GM18508 (cell line): Measurements from ENCODE around the gene SLC50A1.

Source experiments
- ATAC-seq: cut with Tn5 transposase; IDR thresholded peaks from one replicate; pipeline ENCODE4 v1.9.1; 2021; ENCODE audit warnings: moderate number of reproducible peaks; ENCODE audit not compliant: insufficient read depth, unreplicated experiment

SLC50A1 gene, protein sequence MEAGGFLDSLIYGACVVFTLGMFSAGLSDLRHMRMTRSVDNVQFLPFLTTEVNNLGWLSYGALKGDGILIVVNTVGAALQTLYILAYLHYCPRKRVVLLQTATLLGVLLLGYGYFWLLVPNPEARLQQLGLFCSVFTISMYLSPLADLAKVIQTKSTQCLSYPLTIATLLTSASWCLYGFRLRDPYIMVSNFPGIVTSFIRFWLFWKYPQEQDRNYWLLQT

DNA sequence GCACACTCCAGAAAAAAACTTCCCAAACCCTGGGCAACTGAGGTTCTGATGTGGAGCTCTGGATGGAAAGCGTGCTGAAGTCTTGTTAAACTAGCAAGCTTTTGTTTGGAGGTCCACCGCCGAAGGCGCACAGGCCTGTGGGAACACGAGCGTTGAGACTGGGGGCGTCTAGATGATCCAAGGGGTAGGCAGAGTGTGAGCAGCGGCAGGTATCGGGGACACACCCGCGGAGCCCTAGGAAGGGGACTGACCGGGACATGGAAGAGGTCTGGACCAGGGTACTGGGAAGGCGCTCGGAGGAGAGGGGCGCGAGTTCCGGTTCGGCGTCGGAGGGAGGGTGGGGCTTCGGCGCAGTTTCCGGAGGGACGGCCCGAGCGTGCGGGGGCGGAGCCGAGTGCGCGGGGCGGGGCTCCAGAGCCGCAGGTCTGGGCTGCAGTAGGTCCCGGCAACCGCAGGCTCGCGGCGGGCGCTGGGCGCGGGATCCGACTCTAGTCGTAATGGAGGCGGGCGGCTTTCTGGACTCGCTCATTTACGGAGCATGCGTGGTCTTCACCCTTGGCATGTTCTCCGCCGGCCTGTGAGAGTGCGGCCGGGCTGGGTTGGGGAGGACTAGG is at the start of gene SLC50A1:
TSS of gene SLC50A1 (plus strand) at position 438 of the 614 bp plus-strand sequence. CDS start at position 498, 60 bp downstream.
- ATAC-seq = no peak

DNA sequence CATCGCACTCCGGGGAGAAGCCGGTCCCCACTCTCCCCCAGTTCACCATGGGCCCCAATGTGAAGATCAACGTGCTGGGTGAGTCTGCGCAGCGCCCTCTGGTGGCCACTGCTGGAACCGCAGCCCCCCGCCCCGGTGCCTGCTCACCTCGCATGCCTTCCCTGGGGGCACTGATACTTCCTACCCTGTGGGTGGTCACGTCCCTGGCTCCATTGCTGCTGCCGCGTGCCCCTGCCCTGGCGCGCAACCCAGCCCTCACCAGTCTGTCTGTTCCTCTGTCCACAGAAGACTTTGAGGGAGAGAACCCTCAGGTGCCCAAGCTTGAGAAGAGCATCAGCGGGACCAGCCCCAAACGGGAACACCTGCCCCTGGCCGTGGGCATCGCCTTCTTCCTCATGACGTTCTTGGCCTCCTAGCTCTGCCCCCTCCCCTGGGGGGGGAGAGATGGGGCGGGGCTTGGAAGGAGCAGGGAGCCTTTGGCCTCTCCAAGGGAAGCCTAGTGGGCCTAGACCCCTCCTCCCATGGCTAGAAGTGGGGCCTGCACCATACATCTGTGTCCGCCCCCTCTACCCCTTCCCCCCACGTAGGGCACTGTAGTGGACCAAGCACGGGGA is 49.4 kb upstream of the SLC50A1 start:
- ATAC-seq = no peak

DNA sequence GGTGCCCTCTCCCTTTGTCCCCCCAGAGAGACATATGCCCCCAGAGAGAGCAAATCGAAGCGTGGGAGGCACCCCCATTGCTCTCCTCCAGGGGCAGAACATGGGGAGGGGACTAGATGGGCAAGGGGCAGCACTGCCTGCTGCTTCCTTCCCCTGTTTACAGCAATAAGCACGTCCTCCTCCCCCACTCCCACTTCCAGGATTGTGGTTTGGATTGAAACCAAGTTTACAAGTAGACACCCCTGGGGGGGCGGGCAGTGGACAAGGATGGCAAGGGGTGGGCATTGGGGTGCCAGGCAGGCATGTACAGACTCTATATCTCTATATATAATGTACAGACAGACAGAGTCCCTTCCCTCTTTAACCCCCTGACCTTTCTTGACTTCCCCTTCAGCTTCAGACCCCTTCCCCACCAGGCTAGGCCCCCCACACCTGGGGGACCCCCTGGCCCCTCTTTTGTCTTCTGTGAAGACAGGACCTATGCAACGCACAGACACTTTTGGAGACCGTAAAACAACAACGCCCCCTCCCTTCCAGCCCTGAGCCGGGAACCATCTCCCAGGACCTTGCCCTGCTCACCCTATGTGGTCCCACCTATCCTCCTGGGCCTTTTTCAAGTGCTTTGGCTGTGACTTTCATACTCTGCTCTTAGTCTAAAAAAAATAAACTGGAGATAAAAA is 48.7 kb upstream of the SLC50A1 start:
- ATAC-seq = no peak

DNA sequence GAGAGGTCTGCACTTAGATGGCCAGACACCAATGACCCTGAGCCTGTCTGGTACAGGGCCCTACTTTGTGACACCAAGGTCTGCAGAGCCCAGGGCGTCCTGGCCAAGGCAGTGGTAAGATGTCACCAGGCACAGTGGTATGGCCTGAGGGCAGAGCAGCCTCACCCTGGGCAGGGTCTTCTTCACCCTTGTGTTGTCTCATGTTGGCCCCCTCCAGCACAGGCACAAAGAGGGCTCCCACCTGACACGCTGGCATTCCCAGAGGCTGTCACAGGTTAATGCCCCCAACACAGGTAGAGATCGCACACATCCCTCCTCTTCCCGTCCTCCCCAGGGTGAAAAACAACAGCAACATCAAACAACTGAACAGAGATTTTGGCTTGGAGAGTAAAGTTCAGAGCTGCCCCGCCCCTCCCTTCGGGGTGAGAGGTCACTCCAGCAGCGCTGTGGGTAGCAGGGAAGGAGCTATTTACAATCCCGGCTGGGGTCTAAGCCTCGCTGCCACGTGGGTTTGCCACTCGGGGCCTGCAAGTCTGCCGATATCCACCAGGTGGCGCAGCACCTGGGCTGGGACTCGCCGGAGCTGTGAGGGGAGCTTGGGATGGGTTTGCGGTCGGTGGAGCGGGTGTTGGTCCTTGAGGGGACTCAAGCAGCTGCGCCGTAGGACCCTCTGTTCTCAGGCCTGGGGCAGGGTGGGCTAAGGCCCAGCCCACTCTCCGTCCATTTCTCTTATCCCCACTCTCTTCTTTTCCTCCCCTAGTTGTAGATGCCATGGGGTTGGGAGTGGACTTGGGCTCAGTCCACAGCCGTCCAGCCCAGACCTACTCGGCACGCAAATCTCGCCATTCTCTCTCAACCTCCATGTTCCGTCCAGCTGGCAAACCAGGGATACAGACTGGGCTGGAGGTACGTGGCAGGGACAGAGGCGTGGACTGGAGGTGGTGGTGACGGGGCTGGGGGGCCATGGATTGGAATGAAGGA is 44.3 kb upstream of the SLC50A1 start:
- no peak for ATAC-seq

DNA sequence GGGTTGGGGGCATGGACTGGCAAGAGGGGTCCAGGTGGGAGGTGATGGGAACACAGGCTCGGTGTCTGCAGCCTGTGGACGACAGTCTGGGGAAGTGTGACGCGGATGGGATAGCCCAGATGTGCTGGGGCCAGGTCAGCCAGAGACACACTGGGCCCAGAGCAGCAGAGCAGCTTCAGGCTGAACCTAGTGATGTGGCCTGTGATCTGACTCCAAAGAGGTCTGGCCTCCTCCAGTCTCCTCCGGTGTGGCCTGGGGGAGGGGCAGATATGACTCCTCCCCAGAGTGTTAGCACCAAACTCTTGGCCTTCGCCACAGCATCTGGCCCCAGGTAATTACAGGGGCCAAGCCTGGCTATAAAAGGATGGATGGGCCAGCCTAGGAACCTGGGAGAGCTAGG is 43.5 kb upstream of the SLC50A1 start:
- no peak for ATAC-seq

DNA sequence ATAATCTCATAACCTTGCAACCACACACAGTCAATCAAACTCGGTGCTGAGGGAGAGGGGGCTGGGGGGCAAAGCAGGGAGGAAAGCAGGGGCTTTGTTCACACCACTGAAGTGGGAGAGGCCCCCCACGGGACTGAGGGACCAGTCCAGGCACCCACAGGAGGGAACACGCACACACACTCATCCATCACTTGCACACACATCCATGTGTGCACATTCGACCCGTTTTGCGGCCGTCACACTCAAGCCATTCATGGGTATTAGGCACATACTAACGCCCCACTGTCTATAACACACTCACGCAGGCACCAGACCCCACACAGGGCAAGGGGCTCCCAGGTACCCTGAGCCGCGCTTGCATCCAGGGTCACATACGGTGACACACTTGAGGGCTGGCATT is 43.0 kb upstream of the SLC50A1 start:
- no peak for ATAC-seq

DNA sequence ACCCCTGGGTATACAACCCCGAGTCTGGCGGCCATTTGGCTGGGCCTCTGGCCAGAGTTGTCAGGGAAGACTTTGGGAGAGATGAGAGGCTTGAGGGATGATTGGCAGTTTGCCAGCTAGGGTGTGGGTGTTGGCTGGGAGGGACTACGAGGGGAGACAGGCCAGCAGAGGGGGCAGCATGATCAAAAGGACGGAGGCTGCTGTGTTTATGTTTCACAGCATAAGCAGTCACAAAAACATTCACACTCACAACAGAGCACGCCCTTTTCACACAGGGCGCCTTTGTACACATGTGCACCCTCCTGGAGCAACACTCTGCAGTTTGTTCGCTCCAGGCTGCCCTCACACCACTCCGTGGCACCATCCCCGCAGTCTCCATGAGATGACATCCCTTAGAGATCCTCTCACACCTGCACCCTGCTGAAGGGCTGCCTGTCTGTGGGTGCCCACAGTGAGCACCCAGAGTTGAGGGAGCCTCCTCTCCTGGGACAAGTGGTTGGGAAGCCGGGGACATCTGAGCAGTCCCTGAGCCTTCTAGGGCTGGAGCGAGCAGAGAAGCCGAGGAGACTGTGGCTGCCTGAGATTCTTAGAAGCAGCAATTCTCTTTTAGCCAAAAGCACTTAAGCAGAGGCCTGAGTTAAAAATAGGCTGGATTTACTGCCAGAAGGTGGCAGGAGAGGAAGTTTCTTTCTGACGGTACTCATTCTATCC is 41.6 kb upstream of the SLC50A1 start:
- no peak for ATAC-seq

DNA sequence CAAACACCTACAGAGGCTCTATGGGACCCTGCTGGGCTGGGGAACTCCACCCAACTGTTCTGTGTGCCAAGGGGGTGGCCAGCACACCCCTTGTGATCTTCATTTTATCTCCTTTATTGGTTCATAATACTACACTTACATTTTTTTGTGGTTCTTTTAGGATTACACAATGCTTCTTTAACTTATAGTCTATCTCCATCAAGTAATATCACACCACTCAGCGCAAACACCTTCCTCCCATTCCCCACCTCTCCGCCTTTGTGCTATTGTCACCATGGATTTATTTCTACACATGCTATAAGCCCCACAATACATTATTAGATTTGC is 41.1 kb upstream of the SLC50A1 start:
- no peak for ATAC-seq

DNA sequence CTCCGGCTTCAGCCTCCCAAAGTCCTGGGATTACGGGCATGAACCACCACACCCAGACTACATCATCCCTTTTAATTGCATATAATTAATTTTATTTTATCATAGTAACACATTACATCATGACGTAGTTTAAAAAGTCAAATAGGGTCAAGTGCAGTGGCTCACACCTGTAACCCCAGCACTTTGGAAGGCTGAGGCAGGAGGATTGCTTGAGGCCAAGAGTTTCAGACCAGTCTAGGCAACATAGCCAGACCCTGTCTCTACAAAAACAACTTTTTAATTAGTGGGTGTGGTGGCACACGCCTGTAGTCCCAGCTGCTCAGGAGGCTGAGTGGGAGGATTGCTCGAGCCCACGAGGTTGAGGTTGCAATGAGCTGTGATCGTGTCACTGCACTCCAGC is 36.3 kb upstream of the SLC50A1 start:
- no peak for ATAC-seq

DNA sequence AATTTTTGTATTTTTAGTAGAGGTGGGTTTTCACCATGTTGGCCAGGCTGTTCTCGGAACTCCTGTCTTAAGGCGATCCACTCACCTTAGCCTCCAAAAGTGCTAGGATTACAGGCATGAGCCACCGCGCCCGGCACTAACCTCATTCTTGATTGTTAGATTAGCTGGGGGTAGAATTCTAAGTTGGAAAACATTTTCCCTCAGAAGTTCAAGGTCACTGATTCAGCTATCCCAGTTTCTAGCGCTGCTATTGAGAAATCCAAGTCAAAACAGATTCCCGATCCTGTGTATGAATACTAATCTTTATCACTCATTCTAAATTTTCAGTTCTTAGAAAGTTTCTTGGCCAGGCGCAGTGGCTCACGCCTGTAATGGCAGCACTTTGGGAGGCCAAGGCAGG is 32.3 kb upstream of the SLC50A1 start:
- ATAC-seq = no peak

DNA sequence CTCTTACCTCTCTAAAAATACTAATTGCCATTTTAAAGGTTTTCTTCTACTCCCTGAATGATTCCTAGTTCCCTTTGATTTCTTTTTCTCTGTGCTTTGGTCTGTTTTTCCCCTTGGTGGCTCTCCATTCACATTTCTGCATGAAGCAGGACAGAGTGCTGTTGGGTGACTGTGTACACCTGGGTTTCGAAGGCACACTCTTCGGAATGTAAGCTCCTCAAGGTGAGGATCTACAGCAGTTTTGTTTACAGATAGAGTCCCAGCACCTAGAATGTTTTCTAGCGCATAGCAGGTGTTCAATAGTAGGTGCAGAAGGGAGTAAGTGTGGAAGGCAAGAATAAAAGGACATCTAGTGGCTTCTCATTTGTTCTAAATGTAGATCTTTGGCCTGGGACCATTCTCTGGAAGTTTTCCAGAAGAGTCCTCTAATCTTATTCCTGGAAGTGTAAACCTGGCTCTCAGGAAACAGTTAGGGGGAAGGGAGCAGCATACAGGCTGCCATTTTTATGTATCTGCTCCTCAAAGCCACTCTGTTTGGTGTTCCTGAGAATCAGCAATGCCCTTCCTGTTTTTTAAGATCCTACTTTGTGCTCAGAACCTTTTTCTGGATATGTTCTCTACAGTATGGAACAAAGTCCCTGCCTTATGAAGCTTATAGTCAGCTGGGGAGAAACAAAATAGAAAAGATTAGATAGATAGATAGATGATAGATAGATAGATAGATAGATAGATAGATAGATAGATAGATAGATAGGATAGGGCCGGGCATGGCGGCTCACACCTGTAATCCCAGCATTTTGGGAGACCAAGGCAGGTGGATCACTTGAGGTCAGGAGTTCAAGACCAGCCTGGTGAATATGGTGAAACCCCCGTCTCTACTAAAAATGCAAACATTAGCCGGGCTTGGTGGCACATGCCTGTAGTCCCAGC is 30.8 kb upstream of the SLC50A1 start:
- ATAC-seq = no peak

DNA sequence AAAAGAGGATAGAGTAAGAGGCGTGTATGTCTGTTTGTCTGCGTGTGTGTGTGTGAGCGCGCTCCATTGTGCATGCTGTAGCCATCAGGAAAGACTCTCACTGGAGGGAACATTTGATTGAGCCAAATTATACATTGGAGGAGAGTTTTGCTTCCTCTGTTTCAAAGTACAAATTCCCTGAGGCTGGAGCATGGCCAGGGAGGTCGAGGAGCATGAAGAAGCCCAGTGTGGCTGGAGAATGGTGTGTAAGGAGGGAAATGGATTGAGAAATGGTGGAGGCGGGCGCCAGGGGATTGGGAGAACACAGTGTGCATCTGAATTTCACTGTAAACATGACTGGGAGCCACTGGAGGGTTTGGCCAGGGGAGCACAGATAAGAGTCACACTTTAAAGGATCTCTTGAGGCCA is 30.0 kb upstream of the SLC50A1 start:
- no peak for ATAC-seq

DNA sequence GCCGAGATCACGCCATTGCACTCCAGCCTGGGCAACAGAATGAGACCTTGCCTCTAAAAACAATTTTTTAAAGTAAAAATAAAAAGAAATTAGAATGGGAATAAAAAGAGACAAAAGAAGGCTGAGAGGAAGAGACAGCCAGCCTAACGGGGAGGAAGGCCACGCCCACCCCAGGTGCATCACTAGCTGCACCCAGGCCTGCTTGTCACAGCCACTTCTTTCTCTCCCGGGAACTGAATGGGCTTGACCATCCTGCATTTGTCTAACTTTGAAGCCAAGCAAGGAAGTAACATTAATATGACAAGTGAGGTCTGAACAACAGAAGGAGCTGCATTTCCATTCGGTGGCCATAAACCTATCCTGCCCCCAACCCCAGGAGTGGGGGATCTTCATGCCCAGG is 28.8 kb upstream of the SLC50A1 start:
- no peak for ATAC-seq

DNA sequence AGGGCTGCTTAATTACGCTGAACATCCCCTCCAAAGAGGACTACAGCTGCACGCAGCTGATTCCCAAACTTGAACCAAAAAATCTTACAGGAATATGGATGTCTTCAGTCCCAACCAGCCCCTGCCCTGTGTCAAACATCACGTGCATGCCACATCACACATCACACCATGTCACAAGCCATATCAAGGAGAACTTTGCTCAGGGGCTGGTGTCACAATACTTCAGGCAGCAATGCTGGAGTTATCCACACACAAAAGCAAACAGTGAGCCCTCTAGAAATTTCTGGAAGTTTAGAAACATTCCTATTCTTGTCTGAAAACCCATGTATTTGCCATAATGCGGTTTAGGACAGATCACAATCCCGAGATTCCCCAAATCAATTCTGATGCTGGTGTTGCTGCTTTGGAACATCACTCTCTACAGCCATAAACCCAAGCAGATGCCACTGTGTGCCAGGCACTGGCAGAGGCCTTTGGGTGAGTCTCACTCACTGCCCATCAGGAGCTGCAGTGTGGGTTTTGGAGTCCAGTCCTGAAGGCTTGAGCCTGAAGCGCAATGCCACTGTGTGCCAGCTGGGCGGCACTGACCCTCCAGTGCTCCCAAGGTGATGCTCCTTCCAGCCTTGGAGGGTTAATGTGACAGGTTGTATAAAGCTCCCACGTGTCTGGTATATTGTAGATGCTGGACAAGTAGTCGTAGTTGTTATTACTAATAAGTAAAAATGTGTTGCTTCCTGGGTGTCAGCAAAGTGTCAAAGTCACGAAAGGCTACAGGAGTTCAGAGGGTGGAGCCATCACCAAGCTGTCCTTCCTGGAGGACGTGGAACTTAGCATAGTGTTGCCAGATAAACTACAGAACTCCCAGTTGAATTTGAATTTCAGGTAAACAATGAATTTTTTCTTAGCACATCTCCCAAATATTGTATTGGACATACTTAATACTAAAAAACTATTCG is 28.1 kb upstream of the SLC50A1 start:
- ATAC-seq = no peak

DNA sequence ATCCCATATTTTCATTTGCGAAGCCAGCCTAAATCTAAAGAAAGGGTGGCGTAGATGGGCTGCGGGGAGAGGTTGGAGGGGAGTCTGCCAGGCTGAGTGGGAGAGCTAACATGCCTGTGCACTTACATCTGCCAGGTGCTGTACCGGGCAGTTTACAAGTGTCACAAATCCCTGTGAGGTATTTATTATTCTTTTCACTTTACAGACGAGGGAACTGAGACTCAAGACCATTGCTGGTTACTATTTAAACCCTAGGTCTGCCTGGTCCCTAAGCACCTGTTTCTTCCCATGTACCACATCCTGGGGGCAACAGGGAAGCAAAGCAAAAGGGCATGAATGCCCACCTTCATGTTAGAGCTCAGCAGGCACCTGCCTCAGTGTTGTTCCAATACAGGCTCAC is 27.4 kb upstream of the SLC50A1 start:
- ATAC-seq = no peak

DNA sequence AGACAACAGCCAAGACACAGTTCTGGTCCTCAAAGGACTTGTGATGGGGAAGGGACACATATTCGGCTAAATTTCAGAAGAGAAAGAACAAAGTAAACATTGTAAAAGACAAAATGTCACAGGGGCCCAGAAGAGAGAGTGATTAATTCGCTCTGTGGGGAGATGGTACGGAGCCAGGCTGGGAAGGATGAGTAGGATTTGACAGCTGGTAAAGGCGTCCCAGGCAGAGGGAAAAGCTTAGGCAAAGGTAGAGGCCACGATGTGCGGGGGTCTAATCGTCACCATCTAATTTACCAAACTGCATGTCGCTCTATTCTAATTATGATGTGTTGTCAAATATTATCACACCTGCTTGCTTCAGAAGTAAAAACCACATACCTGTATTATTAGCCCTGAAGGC is 25.3 kb upstream of the SLC50A1 start:
- ATAC-seq = no peak

DNA sequence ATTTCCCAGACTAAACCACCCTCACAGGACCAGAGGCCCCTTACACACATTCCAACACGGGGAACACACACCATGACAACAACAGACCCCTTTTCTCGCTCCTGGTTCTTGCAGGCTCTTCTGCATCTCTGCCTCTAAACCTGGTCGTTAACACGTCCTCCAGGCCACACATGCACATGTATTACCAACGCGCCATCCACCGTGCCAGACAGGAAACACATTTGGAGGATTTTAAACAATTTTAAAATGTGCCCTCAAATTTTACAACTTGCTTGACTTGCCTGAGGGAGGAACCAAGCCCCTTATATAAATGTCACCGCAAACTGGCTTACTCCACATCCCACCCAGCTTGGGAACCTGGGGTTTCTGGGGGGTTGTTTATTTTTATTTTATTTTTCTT is 24.8 kb upstream of the SLC50A1 start:
- ATAC-seq = no peak
